GM21367 (cell line): ENCODE data around the gene FBXW11.
"Not testable (repeated sequence)": the region's sequence is repeated elsewhere in the genome, so short reads cannot be mapped to it uniquely, and the experiment has no call there.

Experiments
- ATAC-seq: cut with Tn5 transposase; IDR thresholded peaks from one replicate; pipeline ENCODE4 v1.9.1; 2021; ENCODE audit not compliant: unreplicated experiment

The FBXW11 gene

GRCh38 chr5:171986772-171987171 lies 19.7 kb downstream of the FBXW11 start:
- ATAC-seq: no peak

GRCh38 chr5:171984748-171985419 lies 21.6 kb downstream of the FBXW11 start:
- ATAC-seq: peak; percentile 48

DNA sequence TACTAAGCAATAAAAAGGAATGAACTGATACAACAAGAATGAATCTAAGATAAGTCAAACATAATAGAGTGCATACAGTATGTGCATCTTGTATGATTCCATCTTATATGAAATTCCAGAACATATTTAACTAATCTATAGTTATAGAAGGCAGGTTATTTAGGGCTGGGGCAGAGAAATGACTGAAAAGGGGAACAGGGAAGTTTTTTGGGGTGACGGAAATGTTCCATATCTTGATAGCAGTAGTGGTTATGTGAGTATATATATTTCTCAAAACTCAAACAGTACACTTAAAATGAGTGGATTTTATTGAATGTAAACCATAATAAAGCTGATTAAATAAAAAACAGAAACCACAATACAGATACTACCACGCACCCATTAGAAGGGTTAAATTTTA lies 24.6 kb downstream of the FBXW11 start:
- no peak for ATAC-seq

GRCh38 chr5:171980792-171981191 lies 25.6 kb downstream of the FBXW11 start:
- ATAC-seq: no peak

- ATAC-seq: no peak
Measured at GRCh38 chr5:171979606-171980005, 26.8 kb downstream of the FBXW11 start.

DNA sequence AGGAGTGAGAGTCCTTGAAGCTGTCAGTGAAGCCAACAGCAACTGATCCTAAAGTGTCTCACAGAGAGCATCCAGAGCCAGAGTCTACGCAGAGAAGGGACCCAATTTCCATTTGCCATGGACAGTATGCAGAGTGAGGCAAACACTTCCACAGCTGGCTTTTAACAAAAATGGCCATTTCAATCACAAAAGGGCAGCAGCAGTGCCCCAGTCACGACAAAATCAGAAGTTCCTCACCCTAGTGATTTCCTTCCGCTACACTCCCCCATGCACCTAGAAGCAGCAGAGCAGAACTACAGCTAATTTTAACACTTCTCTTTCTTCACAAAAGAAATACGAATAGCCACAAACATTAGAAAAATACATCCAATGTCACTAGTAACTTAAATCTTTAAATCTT lies 27.9 kb downstream of the FBXW11 start:
- peak; percentile 55 for ATAC-seq

DNA sequence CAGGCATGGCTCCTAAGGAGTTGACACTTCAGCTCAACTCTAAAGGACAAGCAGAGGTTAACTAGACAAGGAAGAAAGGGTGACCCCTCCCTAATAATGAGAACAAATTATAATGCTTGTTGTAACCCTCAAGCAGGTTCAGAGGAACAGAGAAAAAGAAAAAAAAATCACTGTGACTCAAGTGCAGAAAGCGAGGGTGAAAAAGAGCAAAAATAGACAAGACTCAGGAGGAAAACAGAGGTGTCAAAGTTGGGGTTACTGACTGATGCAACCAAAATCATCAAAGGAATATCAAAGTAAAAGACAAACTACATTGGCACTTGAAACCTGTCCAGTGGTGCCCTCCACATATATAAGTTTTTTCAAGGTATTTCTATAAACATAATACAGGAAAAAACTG lies 28.4 kb downstream of the FBXW11 start:
- no peak for ATAC-seq

DNA sequence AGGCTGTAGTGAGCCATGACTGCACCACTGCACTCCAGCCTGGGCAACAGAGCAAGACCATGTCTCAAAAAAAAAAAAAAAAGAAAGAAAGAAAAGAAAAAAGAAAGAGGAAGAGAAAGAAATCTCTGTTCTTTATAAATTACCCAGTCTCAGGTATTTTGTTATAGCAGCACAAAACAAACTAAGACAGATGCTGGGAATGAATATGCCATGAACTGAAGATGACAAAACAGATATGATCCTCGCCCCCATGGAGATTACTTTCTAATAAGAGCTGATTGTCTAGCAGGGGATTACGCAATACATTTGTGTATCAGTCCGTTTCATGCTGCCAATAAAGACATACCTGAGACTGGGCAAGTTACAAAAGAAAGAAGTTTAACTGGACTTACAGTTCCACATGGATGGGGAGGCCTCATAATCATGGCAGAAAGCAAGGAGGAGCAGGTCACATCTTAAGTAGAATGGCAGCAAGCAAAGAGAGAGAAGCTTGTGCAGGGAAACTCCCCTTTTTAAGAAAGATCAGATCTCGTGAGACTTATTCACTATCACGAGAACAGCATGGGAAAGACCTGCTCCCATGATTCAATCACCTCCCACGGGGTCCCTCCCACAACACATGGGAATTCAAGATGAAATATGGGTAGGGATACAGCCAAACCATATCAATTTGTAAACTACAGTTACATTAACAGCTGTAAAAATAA lies 29.0 kb downstream of the FBXW11 start:
- ATAC-seq: not testable (repeated sequence)

DNA sequence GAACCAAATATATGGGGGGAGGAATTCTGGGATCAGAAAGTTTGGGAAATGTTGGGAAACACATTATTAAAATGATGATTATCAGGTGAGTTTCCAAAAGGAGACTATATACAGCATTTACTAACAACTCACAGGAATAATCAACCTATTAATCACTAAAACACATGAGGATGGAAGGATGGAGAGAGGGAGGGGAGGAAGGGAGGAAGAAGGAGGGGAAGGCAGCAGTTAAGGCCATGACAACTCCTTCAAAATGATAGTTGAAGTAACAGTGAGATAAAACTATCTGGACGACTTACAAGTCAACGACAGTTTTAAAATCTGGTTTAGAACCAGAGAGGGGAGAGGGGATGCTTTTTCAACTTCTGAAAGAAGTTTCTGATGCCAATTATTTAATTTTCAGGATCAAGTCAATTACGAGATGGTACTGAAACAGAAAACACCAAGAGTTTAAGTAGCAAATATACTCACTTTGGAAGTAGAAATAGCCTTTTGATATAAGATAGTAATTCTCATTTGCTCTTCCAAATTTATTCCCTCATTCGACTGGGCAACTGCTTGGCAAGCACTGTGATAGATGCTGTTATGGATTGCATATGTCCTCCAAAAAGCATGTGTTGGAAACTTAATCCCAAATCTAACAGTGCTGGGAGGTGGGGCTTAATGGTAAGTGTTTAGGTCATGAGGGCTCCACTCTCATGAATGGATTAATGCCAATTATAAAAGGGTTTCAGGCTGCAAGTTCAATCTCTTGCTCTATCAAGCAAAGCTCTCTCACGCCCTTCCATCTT lies 30.4 kb downstream of the FBXW11 start:
- no peak for ATAC-seq

GRCh38 chr5:171975262-171975876 lies 31.1 kb downstream of the FBXW11 start:
- no peak for ATAC-seq

GRCh38 chr5:171970826-171971225 lies 35.6 kb downstream of the FBXW11 start:
- ATAC-seq: no peak

DNA sequence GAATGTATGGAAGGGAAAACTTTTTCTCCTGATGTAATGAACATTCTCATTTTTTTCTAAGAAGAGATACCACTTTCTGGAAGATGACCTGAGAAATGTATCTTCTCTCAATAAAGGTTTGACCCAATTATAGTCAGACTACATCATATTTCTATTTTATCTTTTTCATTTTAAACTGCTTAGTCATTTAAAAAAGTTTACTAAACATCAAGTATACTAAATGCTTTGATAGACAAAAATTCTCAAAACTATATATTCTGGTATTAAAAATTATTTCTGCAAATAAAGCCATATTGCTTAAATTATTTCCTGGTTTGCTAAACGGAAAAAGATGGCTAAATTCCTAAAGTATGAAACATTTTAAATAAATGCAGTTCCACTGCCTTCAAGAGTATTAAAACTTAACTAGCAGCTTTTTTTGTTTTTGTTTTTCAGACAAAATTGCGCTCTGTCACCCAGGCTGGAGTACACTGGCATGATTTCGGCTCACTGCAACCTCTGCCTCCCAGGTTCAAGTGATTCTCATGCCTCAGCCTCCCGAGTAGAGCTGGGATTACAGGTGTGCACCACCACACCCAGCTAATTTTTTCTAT lies 37.1 kb downstream of the FBXW11 start:
- no peak for ATAC-seq

- no peak for ATAC-seq
Measured at GRCh38 chr5:171968531-171968930, 37.9 kb downstream of the FBXW11 start.

GRCh38 chr5:171966964-171967363 lies 39.5 kb downstream of the FBXW11 start:
- ATAC-seq: no peak

DNA sequence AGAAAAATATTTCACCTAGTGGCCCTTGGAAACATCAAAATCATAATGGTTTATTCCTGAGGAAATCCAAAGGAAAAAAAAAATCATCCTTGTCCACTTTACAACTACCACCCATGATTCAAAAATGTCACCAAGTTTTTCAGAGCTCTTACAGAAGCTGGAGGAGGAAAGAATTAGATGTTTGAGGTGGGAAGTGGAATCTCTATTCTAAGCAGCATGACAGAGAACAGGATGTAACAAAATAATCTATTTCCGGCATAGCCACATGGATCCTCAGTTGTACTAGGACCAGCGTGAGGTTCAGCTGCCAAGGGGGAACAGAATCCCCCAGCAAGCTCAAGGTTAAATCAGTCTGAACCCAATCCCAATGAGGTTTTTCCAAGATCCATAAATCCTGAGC lies 40.2 kb downstream of the FBXW11 start:
- no peak for ATAC-seq

DNA sequence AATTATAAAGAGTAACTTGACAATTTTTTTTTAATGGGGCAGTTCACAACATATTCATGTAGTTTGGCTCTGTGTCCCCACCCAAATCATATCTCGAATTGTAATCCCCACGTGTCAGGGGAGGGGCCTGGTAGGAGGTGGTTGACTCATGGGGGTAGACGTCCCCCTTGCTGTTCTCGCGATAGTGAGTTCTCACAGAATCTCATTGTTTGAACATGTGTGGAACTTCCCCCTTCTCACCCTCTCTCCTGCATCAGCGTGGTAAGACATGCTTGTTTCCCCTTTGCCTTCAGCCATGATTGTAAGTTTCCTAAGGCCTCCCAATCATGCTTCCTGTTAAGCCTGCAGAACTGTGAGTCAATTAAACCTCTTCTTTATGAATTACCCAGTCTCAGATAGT lies 40.7 kb downstream of the FBXW11 start:
- no peak for ATAC-seq

DNA sequence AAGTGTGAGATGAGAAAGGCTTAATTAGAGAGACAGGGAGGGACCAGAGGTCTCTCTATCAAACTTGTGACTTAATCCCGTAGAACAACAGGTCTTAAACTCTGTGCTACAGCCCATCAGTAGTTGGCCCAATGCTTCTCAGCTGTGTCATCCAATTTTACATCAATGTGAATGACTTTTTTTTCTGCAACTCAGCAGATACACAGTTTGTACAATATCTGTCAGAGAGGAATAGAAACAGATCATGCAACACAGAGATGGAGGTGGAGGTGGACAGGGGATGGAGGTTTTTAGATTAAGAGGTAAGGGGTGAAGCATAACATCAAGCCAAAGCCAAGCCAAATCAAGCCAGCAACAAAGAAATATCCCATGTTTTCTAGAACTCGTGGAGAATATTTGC lies 43.0 kb downstream of the FBXW11 start:
- no peak for ATAC-seq

GRCh38 chr5:171961117-171961516 lies 45.3 kb downstream of the FBXW11 start:
- peak; percentile 80 for ATAC-seq

DNA sequence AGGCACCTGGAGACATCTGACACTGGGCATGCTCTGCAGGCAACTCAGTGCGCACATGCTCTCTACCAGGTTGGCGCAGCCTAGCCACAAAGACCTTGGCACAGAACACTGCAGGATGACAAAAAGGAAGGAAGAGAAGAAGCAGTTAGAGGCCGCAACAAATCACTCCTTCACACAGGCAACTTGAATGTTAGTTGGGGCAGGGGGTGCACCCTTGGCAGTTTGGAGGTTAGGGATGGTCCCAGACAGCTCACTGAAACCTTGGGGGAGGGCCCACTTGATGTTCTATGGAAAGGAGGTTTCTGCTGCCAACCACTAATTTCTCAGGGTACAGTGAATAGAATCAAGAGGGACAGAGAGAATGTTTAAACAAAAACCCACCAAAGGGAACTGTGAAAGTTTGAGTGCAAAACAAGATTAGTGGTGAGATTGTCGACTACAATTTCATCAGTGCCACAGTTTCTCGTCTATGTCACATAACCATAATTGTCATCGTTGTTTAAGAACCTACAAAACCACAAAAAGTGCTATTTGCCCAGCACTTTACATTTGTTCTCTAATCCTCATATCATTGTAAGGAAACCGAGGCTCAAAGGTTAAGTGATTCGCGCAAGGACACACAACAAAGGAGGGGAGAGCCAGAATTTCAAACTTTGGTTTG lies 48.7 kb downstream of the FBXW11 start:
- peak; percentile 27 for ATAC-seq

- no peak for ATAC-seq
Measured at GRCh38 chr5:171956887-171957495, 49.4 kb downstream of the FBXW11 start.
